Measurements from ENCODE around the gene OXER1. TPM values are rescaled to one million over a fixed set of nuclear protein-coding genes. Genes with fewer than 3 reads are reported as not detected.

The OXER1 gene
- total and polyA plus RNA-seq, 12 donors = 0.16 to 11.2 (median 1.5) TPM; not detected in 1

- Histone ChIP-seq H3K27ac (no peak overlapping the region), H3K4me1 (replicated peaks in 1 of 2) (peaks cover 26 to 32% of the 10 kb centered on the region in 2 donors), H3K4me3 (no peak overlapping the region), H3K9me3 (replicated peaks in 1 of 3) (no peaks in the 10 kb centered on the region), H3K36me3 (replicated peaks in 1 of 2) (no peaks in the 10 kb centered on the region), H3K27me3 (no peaks in the 10 kb centered on the region)
- no peak for TF ChIP-seq POLR2A (IDR thresholded peaks at IDR 0.05)
- TF ChIP-seq, protein P1, sequence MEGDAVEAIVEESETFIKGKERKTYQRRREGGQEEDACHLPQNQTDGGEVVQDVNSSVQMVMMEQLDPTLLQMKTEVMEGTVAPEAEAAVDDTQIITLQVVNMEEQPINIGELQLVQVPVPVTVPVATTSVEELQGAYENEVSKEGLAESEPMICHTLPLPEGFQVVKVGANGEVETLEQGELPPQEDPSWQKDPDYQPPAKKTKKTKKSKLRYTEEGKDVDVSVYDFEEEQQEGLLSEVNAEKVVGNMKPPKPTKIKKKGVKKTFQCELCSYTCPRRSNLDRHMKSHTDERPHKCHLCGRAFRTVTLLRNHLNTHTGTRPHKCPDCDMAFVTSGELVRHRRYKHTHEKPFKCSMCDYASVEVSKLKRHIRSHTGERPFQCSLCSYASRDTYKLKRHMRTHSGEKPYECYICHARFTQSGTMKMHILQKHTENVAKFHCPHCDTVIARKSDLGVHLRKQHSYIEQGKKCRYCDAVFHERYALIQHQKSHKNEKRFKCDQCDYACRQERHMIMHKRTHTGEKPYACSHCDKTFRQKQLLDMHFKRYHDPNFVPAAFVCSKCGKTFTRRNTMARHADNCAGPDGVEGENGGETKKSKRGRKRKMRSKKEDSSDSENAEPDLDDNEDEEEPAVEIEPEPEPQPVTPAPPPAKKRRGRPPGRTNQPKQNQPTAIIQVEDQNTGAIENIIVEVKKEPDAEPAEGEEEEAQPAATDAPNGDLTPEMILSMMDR (IDR thresholded peaks at IDR 0.05) = no peak
- WGBS, 4 donors = 82 to 90% (median 85%) methylated on average over 3 to 4 of the region's 4 CpGs
- no peak for DNase-seq
- intact Hi-C loops (cut with DNase I) = no loop called here
Observed at GRCh38 chr2:42725657-42726056, 38.3 kb downstream of the OXER1 start.

GRCh38 chr2:42724886-42725285 lies 39.0 kb downstream of the OXER1 start:
- no peaks in the 10 kb centered on the region for H3K9me3 ChIP-seq (replicated peaks in 1 of 3)
- intact Hi-C loops (cut with DNase I) = no loop called here
- TF ChIP-seq, protein P1 (IDR thresholded peaks at IDR 0.05) = no peak
- no peak for TF ChIP-seq POLR2A (IDR thresholded peaks at IDR 0.05)
- H3K4me1 ChIP-seq (replicated peaks in 1 of 2) = peaks cover 23 to 32% of the 10 kb centered on the region in 2 donors
- no peaks in the 10 kb centered on the region for H3K27me3 ChIP-seq
- no peaks in the 10 kb centered on the region for H3K36me3 ChIP-seq (replicated peaks in 1 of 2)
- no peak for DNase-seq
- no peak overlapping the region for H3K27ac ChIP-seq
- 86 to 97% (median 95%) methylated on average over 2 of the region's 2 CpGs for WGBS, 4 donors
- H3K4me3 ChIP-seq = no peak overlapping the region

- no peaks in the 10 kb centered on the region for H3K9me3 ChIP-seq (replicated peaks in 1 of 3)
- intact Hi-C loops (cut with DNase I) = no loop called here
- H3K36me3 ChIP-seq (replicated peaks in 1 of 2) = no peaks in the 10 kb centered on the region
- peaks cover 23 to 25% of the 10 kb centered on the region in 2 donors for H3K4me1 ChIP-seq (replicated peaks in 1 of 2)
- no peaks in the 10 kb centered on the region for H3K27me3 ChIP-seq
- DNase-seq = no peak
- peak overlapping the region in 1 of 5 donors; percentile 79 for H3K27ac ChIP-seq
- no peak overlapping the region for H3K4me3 ChIP-seq
- TF ChIP-seq POLR2A (IDR thresholded peaks at IDR 0.05) = no peak
- TF ChIP-seq, protein P1 (IDR thresholded peaks at IDR 0.05) = no peak
Observed at GRCh38 chr2:42723465-42723864, 40.5 kb downstream of the OXER1 start.

GRCh38 chr2:42722320-42723190 lies 41.4 kb downstream of the OXER1 start:
- H3K36me3 ChIP-seq (replicated peaks in 1 of 2) = no peaks in the 10 kb centered on the region
- peak overlapping the region; percentile 59 to 79 (median 76) for H3K27ac ChIP-seq
- no peak overlapping the region for H3K4me3 ChIP-seq
- TF ChIP-seq POLR2A (IDR thresholded peaks at IDR 0.05) = peak in 1 of 2 donors; percentile 62
- TF ChIP-seq, protein P1 (IDR thresholded peaks at IDR 0.05) = no peak
- H3K9me3 ChIP-seq (replicated peaks in 1 of 3) = no peaks in the 10 kb centered on the region
- peaks cover 18 to 20% of the 10 kb centered on the region in 2 donors for H3K4me1 ChIP-seq (replicated peaks in 1 of 2)
- 29 to 48% (median 32%) methylated on average over 7 of the region's 7 CpGs for WGBS, 4 donors
- intact Hi-C loops (cut with DNase I) = no loop called here
- peak; percentile 66 to 94 (median 89) for DNase-seq
- no peaks in the 10 kb centered on the region for H3K27me3 ChIP-seq
